GM12865 (cell line): Measurements from ENCODE around the gene ABCC3.

Experiments used
- DNase-seq: peaks from one replicate; pipeline ENCODE4 v3.0.0; 2010; ENCODE audit warnings: low read depth
- H3K4me3 ChIP-seq: 2 replicates; pipeline ENCODE4 v1.5.1; 2011; ENCODE audit warnings: mild to moderate bottlenecking, low read depth, low read length, control low read depth
- TF ChIP-seq, protein P1 (sequence below): IDR thresholded peaks from 2 replicates; pipeline ENCODE4 v1.5.1; 2011; ENCODE audit warnings: low read length, control low read depth, low read depth, inconsistent platforms; ENCODE audit not compliant: insufficient read depth; ENCODE audit errors: missing control alignments

Gene ABCC3

DNA sequence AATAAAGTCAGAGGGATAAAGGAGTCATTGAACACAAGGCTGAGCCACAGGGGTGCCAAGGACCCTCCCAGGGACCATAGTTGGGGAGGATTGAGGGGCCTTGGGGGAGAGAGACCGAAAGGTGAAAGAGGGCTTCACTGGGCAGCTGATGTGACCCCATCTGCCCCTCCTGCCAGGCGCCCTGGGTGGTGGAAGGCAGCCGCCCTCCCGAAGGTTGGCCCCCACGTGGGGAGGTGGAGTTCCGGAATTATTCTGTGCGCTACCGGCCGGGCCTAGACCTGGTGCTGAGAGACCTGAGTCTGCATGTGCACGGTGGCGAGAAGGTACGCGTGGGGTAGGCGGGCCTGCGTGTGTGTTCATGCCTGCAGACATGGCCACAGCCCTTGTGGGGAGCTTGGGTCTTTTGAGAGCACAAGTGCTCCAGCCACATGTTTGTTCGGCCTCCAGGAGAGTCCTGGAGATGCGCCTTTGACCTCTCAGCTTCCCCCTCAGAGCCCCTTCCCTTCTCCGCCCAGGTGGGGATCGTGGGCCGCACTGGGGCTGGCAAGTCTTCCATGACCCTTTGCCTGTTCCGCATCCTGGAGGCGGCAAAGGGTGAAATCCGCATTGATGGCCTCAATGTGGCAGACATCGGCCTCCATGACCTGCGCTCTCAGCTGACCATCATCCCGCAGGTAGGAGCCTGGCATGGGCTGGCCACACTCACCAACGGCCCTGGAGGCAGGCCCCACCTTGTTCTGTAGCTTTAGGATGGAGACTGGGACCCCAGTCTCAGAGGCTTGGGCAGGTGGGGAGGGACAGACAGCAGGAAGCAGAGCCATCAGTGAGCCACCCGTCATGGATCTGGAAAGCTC, 49.0 kb downstream of the ABCC3 start:
- TF ChIP-seq, protein P1, sequence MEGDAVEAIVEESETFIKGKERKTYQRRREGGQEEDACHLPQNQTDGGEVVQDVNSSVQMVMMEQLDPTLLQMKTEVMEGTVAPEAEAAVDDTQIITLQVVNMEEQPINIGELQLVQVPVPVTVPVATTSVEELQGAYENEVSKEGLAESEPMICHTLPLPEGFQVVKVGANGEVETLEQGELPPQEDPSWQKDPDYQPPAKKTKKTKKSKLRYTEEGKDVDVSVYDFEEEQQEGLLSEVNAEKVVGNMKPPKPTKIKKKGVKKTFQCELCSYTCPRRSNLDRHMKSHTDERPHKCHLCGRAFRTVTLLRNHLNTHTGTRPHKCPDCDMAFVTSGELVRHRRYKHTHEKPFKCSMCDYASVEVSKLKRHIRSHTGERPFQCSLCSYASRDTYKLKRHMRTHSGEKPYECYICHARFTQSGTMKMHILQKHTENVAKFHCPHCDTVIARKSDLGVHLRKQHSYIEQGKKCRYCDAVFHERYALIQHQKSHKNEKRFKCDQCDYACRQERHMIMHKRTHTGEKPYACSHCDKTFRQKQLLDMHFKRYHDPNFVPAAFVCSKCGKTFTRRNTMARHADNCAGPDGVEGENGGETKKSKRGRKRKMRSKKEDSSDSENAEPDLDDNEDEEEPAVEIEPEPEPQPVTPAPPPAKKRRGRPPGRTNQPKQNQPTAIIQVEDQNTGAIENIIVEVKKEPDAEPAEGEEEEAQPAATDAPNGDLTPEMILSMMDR, result no peak
- no peak overlapping the region for H3K4me3 ChIP-seq
- DNase-seq, result no peak

DNA sequence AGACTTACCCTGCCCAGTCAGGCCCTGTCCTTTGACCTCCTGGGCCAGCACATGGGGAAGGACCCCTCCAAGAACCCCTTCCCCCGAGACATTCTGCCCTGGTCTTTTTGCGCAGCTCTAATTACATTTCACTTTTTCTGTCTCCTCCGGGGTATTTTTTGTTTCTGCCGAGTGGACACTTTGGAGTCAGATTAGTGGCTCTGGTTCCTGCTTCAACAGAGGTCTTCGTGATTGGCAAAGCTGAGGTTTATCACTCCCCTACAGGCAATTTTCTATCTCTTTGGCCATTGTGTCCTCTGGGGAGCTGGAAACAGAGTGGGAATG, 49.6 kb downstream of the ABCC3 start:
- TF ChIP-seq, protein P1, result no peak
- no peak overlapping the region for H3K4me3 ChIP-seq
- DNase-seq, result no peak

GRCh38 chr17:50684612-50685333, 50.1 kb downstream of the ABCC3 start:
- no peak overlapping the region for H3K4me3 ChIP-seq
- DNase-seq, result no peak
- TF ChIP-seq, protein P1, result no peak

GRCh38 chr17:50685334-50685665, 50.6 kb downstream of the ABCC3 start:
- no peak for DNase-seq
- TF ChIP-seq, protein P1, result no peak
- H3K4me3 ChIP-seq, result no peak overlapping the region

DNA sequence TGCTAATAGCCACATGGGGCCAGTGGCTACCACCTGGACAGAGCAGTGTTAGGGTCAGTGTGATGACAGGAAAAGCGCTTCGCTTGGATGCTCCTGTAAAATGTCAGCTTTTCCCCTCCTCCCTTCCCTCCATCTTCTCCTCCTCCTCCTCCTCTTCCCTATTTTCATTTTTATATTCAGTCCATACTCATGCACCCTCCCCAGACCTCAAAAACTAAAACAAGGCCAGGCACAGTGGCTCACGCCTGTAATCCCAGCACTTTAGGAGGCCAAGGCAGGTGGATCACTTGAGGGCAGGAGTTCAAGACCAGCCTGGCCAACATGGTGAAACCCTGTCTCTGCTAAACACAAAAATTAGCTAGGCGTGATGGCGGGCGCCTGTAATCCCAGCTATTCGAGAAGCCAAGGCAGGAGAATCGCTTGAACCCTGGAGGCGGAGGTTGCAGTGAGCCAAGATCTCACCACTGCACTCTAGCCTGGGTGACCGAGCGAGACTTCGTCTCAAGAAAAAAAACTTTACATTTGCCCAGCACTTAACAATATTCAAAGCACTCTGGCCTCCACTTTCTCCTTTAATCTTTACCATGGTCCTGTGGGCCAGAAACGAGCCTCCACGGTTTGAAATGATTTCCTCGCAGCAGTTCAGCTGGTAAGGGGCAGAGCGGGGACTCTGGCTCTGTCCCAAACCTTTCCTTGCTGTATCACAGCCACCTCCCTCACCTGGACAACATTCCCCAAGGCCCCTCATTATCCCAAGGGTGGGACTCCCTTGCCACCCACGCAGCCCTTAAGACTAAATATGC, 51.2 kb downstream of the ABCC3 start:
- TF ChIP-seq, protein P1, result no peak
- DNase-seq, result no peak
- H3K4me3 ChIP-seq, result no peak overlapping the region

DNA sequence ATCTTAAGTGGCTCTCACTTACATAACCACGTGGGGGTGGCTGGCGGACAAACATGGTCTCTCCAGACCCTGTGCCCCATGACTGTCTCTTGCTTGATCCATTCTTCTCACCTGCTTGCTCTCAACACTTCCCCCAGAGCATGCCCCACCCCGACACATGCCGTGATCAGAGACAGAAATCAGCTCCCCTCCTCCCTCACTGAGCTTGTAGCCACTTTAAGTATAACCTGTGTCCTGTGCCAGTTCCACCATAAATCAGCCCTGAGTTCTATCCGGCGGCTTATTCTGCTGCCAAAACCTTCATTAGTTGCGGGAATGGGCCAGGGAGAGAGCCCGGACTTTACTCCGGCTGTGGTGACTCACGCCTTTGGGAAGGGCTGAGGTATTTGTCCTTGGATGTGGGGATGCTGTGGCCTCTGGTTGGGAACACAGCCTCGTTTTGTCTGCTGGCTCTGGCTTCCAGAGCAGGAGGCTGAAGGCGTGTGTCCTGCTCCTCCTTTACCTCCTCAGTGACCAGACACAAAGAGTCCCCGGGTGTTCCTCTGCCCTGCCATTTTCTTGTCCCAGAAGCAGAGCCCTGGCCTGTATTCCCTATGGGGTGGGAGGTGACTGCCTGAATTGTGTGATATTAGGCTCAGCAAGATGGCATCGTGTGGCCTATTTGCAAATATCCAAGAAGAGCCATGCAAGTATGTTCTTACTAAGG, 52.0 kb downstream of the ABCC3 start:
- H3K4me3 ChIP-seq, result no peak overlapping the region
- TF ChIP-seq, protein P1, result no peak
- no peak for DNase-seq
